Neural progenitor cell (in vitro differentiated cells): ENCODE measurements around the gene ZNF146. TPM values are rescaled to one million over a fixed set of nuclear protein-coding genes. Genes with fewer than 3 reads are reported as not detected.

Experiments used
- DNase-seq: peaks from one replicate; pipeline ENCODE4 v3.0.0-alpha.2; 2016; ENCODE audit warnings: low spot score
- H2AFZ ChIP-seq: fragments of 200-600 bp; sonication (generic); replicated peaks from 2 replicates; pipeline ENCODE4 v1.6.1; 2016; ENCODE audit warnings: antibody characterized with exemption
- H3F3A ChIP-seq: fragments of 200-600 bp; sonication (generic); 2 replicates; pipeline ENCODE4 v1.6.1; 2016; ENCODE audit warnings: antibody characterized with exemption, low read depth
- H3K27ac ChIP-seq: fragments of 200-600 bp; sonication (generic); 2 replicates; pipeline ENCODE4 v1.5.1; 2016; ENCODE audit warnings: mild to moderate bottlenecking
- H3K27me3 ChIP-seq: fragments of 200-600 bp; sonication (generic); 2 replicates; pipeline ENCODE4 v1.6.1; 2016; ENCODE audit warnings: mild to moderate bottlenecking, moderate library complexity
- H3K36me3 ChIP-seq: fragments of 200-600 bp; sonication (generic); 2 replicates; pipeline ENCODE4 v1.5.1; 2016
- H3K4me1 ChIP-seq: fragments of 200-600 bp; sonication (generic); 2 replicates; pipeline ENCODE4 v1.6.1; 2016; ENCODE audit warnings: mixed run types
- H3K4me2 ChIP-seq: fragments of 200-600 bp; sonication (generic); 2 replicates; pipeline ENCODE4 v1.6.1; 2016
- H3K4me3 ChIP-seq: fragments of 200-600 bp; sonication (generic); 2 replicates; pipeline ENCODE4 v1.5.1; 2016
- H3K79me2 ChIP-seq: fragments of 200-600 bp; sonication (generic); 2 replicates; pipeline ENCODE4 v1.6.1; 2016; ENCODE audit warnings: low read depth
- H3K9ac ChIP-seq: fragments of 200-600 bp; sonication (generic); 2 replicates; pipeline ENCODE4 v1.6.1; 2016
- H3K9me3 ChIP-seq: fragments of 200-600 bp; sonication (generic); 2 replicates; pipeline ENCODE4 v1.5.1; 2016; ENCODE audit warnings: low read depth
- H4K20me1 ChIP-seq: fragments of 200-600 bp; sonication (generic); 2 replicates; pipeline ENCODE4 v1.6.1; 2016; ENCODE audit warnings: low read depth
- H3K27ac Mint-ChIP-seq: 3 replicates; pipeline ENCODE4 v1.8.0; 2021; ENCODE audit warnings: mixed read lengths
- H3K27me3 Mint-ChIP-seq: 2 replicates; pipeline ENCODE4 v1.8.0; 2022; ENCODE audit warnings: low read depth, mild to moderate bottlenecking, inconsistent platforms, moderate library complexity, mixed read lengths; ENCODE audit not compliant: insufficient read depth
- H3K36me3 Mint-ChIP-seq: 3 replicates; pipeline ENCODE4 v1.8.0; 2021; ENCODE audit warnings: mixed read lengths
- H3K4me1 Mint-ChIP-seq: 3 replicates; pipeline ENCODE4 v1.8.0; 2021; ENCODE audit warnings: mixed read lengths
- H3K4me3 Mint-ChIP-seq: 3 replicates; pipeline ENCODE4 v1.8.0; 2021; ENCODE audit warnings: mild to moderate bottlenecking, moderate library complexity, mixed read lengths
- H3K9me3 Mint-ChIP-seq: 3 replicates; pipeline ENCODE4 v1.8.0; 2020; ENCODE audit warnings: mixed read lengths
- EZH2 ChIP-seq: fragments of 200-600 bp; sonication (generic); IDR thresholded peaks from 2 replicates; pipeline ENCODE4 v1.6.1; 2017; ENCODE audit warnings: antibody characterized with exemption, mild to moderate bottlenecking, moderate library complexity
- EZH2phosphoT487 ChIP-seq: fragments of 200-600 bp; sonication (generic); IDR thresholded peaks from 2 replicates; pipeline ENCODE4 v1.6.1; 2017; ENCODE audit warnings: antibody characterized with exemption
- total RNA-seq: library from RNA; depleted of rRNA; stranded (reverse); fragments of >200 nt; gene quantifications from 2 replicates; pipeline ENCODE4 v1.2.3, GENCODE V29; 2015; ENCODE audit warnings: low replicate concordance
- TF ChIP-seq, protein P1 (sequence below): fragments of 200-600 bp; sonication (generic); IDR thresholded peaks from 2 replicates; pipeline ENCODE4 v1.5.1; 2017; ENCODE audit warnings: antibody characterized with exemption, mild to moderate bottlenecking

ZNF146 gene
- total RNA-seq, 1 donor from 2014 or later: 282 TPM

DNA sequence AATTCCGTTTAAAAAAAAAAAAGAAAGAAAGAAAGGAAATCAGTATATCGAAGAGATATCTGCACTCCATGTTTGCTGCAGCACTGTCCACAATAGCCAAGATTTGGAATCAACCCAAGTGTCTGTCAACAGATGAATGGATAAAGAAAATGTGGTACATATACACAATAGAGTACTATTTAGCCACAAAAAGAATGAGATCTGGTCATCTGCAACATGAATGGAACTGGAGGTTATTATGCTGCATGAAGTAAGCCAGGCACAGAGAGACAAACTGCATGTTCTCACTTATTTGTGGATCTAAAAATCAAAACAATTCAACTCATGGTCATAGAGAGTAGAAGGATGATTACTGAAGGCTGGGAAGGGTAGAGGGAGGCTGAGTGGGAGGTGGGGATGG is 16.8 kb upstream of the ZNF146 start:
- Histone ChIP-seq H3K4me1 (no peaks in the 10 kb centered on the region), H3K4me2 (no peak overlapping the region), H3K9me3 (no peaks in the 10 kb centered on the region), H4K20me1 (no peaks in the 10 kb centered on the region), H3K27ac (no peak overlapping the region), H3K79me2 (no peaks in the 10 kb centered on the region), H3K36me3 (no peaks in the 10 kb centered on the region), H2AFZ (no peak overlapping the region), H3K9ac (no peak overlapping the region), H3K27me3 (no peaks in the 10 kb centered on the region), H3F3A (no peaks in the 10 kb centered on the region), H3K4me3 (no peak overlapping the region)
- H3K4me1 Mint-ChIP-seq: no peaks in the 10 kb centered on the region
- H3K27me3 Mint-ChIP-seq: no peaks in the 10 kb centered on the region
- TF ChIP-seq EZH2phosphoT487: no peak
- TF ChIP-seq EZH2: no peak
- TF ChIP-seq, protein P1, sequence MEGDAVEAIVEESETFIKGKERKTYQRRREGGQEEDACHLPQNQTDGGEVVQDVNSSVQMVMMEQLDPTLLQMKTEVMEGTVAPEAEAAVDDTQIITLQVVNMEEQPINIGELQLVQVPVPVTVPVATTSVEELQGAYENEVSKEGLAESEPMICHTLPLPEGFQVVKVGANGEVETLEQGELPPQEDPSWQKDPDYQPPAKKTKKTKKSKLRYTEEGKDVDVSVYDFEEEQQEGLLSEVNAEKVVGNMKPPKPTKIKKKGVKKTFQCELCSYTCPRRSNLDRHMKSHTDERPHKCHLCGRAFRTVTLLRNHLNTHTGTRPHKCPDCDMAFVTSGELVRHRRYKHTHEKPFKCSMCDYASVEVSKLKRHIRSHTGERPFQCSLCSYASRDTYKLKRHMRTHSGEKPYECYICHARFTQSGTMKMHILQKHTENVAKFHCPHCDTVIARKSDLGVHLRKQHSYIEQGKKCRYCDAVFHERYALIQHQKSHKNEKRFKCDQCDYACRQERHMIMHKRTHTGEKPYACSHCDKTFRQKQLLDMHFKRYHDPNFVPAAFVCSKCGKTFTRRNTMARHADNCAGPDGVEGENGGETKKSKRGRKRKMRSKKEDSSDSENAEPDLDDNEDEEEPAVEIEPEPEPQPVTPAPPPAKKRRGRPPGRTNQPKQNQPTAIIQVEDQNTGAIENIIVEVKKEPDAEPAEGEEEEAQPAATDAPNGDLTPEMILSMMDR: no peak
- H3K27ac Mint-ChIP-seq: no peak overlapping the region
- H3K36me3 Mint-ChIP-seq: peaks cover 14% of the 10 kb centered on the region
- no peak for DNase-seq
- no peak overlapping the region for H3K4me3 Mint-ChIP-seq
- no peaks in the 10 kb centered on the region for H3K9me3 Mint-ChIP-seq

DNA sequence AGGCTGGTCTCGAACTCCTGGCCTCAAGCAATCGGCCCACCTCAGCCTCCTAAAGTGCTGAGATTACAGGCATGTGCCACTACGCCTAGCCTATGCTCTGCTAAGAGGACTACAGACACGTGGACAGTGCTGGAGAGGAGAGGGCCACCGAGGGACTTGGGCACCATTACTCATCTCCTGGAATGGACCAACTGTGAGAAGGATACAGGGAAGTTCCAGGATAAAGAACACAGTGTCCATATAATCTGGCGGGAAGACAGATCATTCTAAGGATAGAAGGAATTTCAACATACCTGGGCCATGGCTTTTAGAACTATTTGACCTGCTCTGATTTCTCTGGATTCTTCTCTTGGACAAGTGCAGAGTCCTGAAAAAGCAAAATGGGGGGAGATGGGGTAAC is 13.2 kb upstream of the ZNF146 start:
- H3K9me3 ChIP-seq: no peaks in the 10 kb centered on the region
- H3K36me3 ChIP-seq: no peaks in the 10 kb centered on the region
- no peak overlapping the region for H3K9ac ChIP-seq
- DNase-seq: no peak
- H3K4me1 ChIP-seq: no peaks in the 10 kb centered on the region
- H3K4me2 ChIP-seq: no peak overlapping the region
- no peaks in the 10 kb centered on the region for H3K9me3 Mint-ChIP-seq
- no peak overlapping the region for H3K4me3 Mint-ChIP-seq
- no peak overlapping the region for H2AFZ ChIP-seq
- H3K36me3 Mint-ChIP-seq: peaks cover 8% of the 10 kb centered on the region
- H3K27me3 ChIP-seq: no peaks in the 10 kb centered on the region
- no peak overlapping the region for H3K27ac Mint-ChIP-seq
- H3F3A ChIP-seq: no peaks in the 10 kb centered on the region
- no peaks in the 10 kb centered on the region for H4K20me1 ChIP-seq
- TF ChIP-seq EZH2phosphoT487 (no peak), EZH2 (no peak)
- TF ChIP-seq, protein P1: no peak
- no peak overlapping the region for H3K27ac ChIP-seq
- H3K27me3 Mint-ChIP-seq: peaks cover 2% of the 10 kb centered on the region
- H3K4me3 ChIP-seq: no peak overlapping the region
- H3K79me2 ChIP-seq: no peaks in the 10 kb centered on the region
- H3K4me1 Mint-ChIP-seq: no peaks in the 10 kb centered on the region

DNA sequence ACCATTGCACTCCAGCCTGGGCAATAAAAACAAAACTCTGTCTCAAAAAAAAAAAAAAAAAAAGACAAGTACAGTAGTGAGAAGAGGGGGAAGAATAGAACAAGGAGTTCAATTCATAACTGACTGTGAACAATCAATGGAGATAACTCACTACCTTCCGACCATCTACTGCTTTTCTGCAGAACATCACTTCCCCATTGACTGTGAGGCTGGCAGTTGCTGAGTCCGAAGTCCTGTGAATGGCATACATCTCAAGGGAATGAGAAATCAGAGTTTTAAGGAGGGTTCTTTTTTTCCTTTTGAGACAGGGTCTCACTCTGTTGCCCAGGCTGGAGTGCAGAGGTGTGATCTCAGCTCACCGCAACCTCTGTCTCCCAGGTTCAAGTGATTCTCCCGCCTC is 11.6 kb upstream of the ZNF146 start:
- Histone ChIP-seq H3K9me3 (no peaks in the 10 kb centered on the region), H2AFZ (no peak overlapping the region), H4K20me1 (no peaks in the 10 kb centered on the region), H3K27me3 (no peaks in the 10 kb centered on the region), H3K4me3 (no peak overlapping the region), H3K79me2 (no peaks in the 10 kb centered on the region), H3K27ac (no peak overlapping the region), H3K9ac (no peak overlapping the region), H3K36me3 (no peaks in the 10 kb centered on the region), H3F3A (no peaks in the 10 kb centered on the region), H3K4me2 (no peak overlapping the region), H3K4me1 (no peaks in the 10 kb centered on the region)
- H3K4me3 Mint-ChIP-seq: no peak overlapping the region
- no peak overlapping the region for H3K27ac Mint-ChIP-seq
- peaks cover 8% of the 10 kb centered on the region for H3K36me3 Mint-ChIP-seq
- H3K27me3 Mint-ChIP-seq: peaks cover 2% of the 10 kb centered on the region
- H3K4me1 Mint-ChIP-seq: no peaks in the 10 kb centered on the region
- no peaks in the 10 kb centered on the region for H3K9me3 Mint-ChIP-seq
- no peak for DNase-seq
- no peak for TF ChIP-seq EZH2phosphoT487
- TF ChIP-seq, protein P1: no peak
- no peak for TF ChIP-seq EZH2
